HG02852 (cell line): ENCODE measurements around the gene TMEM129.

Experiments used
- ATAC-seq: cut with Tn5 transposase; IDR thresholded peaks from one replicate; pipeline ENCODE4 v1.9.1; 2021; ENCODE audit warnings: mild to moderate bottlenecking, moderate library complexity; ENCODE audit not compliant: unreplicated experiment

Gene TMEM129, protein sequence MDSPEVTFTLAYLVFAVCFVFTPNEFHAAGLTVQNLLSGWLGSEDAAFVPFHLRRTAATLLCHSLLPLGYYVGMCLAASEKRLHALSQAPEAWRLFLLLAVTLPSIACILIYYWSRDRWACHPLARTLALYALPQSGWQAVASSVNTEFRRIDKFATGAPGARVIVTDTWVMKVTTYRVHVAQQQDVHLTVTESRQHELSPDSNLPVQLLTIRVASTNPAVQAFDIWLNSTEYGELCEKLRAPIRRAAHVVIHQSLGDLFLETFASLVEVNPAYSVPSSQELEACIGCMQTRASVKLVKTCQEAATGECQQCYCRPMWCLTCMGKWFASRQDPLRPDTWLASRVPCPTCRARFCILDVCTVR

DNA sequence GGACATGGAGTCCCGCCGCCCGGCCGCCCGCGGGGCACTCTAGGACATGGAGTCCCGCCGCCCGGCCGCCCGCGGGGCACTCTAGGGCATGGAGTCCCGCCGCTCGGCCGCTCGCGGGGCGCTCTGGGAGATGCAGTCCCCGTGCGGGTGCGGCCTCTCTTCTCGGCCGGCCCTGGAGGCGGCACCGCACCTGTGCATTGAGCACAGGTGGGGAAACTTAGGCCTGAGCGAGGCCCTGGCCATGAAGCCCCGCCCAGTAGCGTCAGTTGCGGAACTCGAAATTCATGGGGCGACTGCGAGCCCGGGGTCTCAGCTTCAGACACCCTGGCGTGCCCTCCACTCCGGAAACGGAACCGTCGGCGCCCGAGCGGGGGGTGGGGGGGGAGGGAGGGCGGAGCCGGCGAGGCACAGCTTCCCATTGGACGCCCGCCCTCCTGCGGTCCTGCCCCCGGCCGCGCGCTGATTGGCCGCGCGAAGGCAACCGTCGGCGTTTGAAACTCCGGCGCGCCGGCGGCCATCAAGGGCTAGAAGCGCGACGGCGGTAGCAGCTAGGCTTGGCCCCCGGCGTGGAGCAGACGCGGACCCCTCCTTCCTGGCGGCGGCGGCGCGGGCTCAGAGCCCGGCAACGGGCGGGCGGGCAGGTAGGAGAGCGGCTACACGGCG lies at the start of gene TMEM129, which contains the start of gene TACC3:
Gene TMEM129, minus strand, starts transcription at position 321 of the 663 bp plus-strand sequence. CDS start 486 bp downstream, outside the sequence.
Gene TACC3, plus strand, starts transcription at position 519 of the 663 bp plus-strand sequence. CDS start 1,901 bp downstream, outside the sequence.
- peak; percentile 81 for ATAC-seq

DNA sequence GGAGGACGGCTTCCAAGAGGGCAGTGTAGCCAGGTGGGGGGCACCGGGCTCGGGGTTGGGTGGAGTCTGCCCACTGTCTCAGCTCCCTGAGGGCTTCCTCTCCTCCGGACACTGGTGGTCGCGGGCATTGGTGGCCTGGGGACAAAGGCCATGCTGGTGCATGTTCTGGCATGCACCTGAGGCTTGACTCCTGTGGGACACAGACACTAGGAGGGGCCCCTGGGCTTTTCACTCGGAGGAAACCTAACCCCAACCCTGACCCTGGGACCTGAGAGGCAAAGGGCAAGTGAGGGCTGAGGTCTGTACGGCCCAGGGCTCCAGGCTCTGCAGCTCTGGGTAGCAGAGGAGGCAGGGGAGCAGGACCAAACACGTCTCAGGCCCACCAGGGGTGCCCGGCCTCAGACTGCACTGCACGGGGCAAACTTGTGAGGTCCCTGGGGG lies 49.7 kb upstream of the TMEM129 start:
- no peak for ATAC-seq

DNA sequence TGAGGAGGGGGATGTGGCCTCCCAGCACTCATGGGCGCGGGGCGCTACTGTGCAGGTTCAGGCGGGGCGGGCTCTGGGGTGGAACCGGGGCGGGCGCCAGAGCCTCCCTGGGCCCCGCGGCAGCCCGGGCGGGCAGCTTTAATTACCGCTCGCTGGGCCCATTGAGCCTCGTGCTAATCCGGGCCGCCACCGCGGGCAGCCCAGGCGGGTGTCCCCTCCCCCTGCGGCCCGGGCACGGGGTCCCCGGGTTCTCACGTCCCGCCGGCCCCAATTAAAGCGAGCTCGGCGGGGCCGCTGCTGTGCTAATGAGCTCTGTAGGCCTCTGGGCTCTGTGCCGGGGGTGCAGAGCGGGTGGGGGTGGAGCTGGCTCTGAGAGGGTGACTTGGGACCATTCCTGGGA lies 49.1 kb upstream of the TMEM129 start:
- no peak for ATAC-seq

DNA sequence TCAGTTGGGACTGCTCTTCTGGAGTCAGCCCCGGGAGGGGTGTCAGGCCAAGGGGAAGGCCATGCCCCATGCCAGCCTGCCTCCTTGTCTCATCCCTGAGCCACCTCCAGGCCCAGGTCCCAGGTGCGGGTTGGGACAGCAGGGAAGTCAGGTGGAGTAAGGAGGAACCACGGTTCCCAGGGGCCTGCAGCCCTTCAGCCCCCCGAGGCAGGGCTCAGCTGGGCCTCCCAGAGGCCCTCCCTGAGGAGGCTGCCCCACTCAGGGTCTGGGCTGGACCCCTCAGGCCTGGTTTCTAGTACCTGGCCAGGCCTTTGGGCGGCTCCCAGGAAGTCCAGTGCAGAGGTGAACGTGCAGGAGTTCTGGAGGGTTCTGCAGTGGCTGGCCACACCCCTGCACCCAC lies 48.6 kb upstream of the TMEM129 start:
- no peak for ATAC-seq

DNA sequence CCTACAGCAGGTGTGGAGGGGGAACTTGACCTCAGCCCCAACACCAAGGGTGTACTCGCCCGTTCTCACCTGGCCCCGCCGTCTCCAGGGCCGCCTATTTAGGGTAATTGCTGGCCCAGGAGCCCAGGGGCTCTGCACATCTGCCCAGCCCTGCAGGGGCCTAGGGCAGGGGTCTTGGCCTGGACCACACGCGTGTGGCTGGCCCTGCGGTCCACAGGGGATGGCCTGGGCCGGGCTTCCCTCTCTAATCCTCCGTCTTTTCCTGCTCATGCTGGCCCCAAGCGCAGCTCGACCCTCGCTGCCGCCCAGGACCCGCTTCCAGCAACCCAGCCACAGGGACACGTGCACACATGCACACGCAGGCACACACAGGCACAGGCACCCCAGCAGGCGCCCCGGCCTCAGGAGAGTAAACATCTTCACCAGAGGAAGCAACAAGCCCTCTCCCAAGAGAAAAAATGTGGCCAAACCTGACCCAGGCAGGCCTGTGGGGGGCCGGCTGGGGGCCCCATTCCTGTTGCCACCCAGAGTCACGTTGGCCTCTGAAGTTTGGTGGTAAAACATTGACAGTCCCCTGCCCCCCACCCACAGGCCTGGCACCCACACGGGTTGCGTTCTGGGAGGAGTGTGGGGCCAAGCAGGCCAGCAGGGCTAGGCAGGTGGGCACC lies 47.4 kb upstream of the TMEM129 start:
- no peak for ATAC-seq

DNA sequence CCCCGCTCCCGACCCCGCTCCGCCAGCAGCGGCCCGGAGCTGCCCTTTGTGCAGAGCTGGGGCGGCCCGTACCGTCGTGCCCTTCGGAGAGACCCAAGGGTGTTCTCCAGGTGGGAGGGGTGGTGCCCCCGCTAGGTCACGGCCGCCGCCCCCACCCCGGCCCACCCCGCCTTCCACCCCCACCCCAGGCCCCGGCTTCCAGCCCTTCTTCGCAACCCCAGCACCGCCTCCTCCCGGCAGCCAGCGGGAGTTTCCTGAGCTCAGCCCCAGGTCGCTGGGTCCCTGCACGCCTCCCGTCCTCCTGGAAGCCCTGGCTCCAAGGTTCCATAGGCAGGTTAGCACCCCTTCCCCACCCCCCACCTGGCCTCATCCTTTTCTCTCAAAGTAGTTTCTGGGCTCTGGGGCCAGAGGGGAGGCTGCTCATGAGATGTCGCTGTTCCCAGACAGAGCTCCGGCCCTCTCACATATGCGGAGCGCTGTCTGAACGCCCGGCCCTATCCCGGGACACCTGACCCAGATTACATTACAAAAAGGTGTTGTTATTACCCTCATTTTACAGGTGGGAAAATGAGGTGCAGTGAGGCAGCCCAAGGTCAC lies 46.7 kb upstream of the TMEM129 start:
- no peak for ATAC-seq

DNA sequence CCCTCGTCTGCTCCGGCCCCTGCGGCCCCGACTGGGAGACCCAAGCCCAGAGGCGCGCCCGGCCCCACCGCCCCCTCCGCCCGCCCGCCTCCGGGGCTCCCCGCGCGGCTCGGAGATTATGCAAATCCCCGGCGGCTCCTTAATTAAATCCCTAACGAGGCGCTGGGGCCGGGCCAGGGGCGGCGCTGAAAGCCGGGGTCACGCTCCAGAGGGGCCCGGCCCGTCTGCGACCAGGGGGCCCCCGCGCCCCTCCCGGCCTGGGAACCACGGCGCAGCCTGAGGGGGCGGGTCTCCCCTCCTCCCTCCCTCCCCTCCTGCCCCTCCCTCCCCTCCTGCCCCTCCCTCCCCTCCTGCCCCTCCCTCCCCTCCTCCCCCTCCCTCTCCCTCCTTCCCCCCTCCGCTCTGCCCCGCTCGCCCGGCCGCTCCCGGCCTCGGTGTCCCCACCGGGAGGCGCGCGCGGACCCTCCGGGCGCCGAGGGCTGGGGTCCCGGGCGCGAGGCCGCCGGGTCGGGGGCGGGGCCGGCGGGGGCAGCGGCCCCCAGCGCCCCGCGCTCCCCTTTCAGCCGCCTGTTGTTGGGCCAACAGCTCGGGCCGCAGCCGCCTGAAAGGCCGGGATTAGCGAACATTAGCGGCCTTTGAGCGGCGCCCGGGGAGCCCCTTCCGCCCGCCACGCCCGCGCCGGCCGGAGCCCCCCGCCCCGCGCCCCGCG lies 46.1 kb upstream of the TMEM129 start:
- ATAC-seq: no peak

DNA sequence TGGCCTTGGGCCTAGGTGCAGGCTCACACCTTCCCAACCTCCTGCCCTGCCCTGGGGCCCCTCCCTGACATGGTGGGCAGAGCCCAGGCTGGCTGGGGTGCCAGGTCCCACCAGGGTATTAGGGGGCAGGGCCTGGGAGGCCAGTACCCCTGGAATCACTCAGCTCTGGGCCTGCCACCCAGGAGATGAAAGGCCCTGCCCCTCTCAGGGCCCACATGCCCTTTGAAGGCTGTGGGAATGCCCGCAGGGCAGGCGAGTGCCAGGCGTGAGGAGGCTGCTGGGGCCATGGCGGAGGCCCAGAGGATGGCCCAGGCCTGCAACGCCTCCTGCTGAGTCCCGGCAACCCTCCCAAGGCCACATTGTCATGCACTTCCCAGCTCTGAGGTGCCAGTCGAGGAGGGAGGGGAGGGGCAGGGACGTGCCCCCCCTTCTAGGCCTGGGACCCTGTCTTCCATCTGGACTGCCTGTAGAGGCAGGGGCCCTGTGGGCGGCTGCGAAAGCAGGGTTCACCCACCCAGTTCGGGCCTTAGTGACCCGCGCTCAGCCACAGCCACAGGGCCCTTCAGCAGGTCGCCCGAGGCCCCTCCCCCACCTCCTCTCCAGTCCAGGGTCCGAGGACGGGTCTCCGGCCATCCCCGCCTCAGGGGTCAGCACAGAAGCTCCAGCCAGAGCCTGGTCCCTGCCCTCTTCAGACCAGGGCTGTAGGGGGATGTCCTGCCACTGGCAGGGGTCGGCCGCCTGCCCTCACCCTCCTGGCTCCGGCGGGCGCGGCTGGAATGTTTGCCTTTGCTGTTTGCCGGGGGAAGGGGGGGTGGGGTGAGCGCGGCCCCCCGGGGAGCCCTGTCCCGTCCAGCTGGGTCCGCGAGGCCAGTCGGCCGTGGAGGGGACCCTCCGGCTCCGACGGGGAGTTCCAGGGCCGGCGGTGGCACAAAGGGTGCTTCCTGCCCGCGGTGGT lies 45.3 kb upstream of the TMEM129 start:
- no peak for ATAC-seq

DNA sequence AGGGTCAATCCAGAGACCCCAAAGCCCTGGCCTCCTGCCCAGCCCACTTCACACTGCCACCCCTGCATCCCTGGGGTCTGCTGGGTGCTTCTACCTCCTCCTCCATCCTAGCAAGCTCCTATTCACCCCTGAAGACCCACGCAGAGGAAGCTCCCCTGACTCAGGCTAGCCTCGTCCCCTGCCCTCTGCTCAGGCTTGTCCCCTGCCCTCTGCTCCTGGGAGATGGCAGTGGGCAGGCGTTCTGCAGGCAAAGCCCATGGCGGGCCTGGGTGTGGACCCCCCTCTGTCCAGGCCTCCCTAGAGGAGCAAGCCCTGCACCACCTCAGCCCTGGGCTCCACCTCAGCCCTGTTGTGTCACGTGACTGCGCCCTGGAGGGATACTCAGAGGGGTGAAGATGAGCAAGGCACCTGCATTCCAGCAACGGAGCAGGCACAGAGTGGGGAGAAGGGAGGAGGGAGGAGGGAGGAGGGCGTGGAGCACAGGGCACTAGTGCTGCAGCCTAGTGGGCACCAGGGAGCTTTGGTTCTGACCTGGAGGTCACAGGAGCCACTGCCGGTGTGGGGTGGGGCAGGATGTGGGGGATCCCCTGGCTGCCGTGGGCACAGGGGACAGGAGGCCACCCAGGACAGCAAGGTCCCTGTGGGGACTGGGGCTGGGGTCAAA lies 44.4 kb upstream of the TMEM129 start:
- ATAC-seq: no peak

DNA sequence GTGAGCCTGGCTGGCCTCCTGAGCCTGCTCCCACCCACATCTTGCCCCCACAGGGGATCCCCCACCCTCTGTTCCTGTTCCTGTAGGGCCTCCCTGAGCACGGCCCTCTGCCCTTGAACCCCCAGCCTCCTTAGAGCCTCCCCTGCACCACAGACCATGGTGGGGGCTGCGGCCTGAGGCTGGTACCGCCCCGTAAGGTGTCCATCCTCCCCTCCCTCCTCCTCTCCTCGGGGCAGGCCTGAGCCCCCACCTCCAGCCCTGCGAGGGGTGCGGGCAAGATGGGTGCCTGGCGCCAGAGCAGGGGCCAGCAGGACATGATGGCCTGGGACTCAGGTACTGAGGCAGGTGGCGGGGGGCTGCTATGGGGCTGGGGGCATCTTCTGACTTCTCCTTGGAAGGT lies 43.5 kb upstream of the TMEM129 start:
- ATAC-seq: no peak

DNA sequence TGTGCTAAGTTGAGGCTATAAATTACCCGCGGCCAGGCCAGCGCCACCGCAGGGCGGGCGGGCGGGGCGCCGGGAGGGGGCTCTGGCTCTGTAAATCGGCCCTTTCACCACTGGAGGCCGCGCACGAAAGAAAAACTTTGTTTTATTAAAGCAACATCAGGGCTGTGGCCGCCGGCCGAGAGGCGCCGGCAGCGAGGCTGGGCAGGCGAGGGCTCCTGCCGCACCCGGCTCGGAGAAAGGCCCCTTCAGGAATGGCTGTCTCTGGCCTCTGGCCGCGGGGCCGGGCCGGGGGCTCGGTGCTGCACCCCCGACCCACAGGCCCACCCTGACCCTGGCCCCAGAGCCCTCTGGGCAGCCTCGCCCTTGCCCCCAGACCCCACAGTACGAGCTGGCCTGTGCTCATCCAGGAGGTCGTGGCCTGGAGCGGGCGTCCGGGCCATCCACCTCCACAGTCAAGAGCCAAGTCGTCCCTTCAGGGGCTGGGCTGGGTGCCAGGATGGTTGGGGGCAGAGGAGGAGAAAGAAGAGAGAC lies 42.5 kb upstream of the TMEM129 start:
- no peak for ATAC-seq

DNA sequence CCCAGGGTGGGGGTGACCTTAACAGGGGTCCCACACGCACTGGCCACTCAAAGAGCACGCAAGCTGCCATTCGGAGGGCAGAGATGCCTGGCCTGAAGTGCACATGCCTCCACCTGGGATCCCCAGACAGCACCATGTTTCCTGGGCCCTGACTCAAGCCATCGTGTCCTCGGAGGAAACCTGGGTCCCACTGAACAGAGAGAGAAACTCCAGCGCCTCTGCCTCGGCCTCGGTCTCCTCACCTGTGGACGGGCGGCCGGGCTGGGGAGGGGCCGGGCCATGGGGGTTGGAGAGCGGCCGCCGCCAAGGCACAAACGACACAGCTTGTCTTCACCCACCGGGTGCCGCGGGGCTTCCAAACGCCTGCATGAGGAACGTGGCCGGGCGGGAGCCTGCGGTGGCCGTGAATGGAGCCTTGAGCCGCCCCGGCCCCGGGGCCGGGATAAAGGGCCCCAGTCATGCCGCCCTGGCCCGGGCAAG lies 42.0 kb upstream of the TMEM129 start:
- ATAC-seq: no peak

DNA sequence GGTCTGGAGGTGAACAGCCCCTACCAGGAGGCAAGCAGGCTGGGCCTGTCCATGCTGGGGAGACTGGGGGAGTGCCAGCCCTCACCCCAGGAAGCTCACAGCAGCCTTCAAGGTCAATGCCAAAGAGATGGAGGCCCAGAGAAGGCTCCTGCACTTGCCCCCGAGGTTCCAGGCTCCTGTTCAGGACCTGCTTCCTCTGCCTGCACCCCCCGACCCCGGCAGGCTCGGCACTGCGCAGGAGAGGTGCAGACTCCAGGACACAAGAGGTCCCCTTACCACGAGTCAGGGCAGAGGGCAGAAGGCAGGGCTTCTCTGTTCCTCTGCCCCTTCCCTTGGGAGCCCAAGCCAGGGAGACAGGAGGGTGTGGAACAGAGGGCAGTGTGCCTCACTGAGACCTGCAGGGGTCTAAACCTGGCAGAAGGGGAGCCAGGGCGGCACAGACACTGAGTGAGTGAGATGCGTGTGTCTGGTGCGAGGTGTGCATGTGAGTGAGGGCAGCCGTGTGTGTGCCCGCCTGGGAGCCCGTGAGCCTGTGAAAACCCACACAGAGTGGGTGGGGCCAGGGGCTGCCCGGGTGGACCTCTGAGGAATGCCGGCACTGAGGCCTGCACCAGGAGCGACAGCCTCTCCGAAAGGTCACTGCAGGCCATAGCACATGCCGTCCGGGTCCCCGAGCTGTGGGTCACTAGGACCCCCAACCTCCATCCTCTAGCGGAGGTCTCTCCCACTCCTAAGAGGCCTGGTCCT lies 41.3 kb upstream of the TMEM129 start:
- no peak for ATAC-seq

DNA sequence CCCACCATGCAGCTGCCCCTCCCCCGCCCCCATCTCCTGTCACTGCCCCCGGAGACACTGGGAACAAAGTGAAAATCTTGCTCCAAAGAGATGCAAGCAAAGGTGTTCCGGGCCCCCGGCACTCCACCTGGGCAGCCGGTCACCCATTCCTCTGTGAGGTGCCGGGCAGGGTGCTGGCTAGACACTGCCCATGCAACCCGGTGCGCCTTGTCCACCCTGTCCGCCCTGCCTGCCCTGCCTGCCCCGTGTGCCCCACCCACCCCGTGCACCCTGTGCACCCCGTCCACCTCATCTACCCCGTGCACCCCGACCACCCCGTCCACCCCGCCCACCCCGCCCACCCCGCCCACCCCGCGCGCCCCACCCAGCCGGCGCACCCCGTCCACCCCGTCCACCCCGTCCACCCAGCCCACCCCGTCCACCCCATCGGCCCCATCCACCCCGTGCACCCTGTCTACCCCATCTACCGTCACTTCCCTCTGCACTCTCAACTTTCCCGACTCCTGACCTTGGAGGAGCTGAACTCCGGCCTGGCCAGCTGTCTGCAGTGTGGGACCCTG lies 40.1 kb upstream of the TMEM129 start:
- ATAC-seq: no peak

DNA sequence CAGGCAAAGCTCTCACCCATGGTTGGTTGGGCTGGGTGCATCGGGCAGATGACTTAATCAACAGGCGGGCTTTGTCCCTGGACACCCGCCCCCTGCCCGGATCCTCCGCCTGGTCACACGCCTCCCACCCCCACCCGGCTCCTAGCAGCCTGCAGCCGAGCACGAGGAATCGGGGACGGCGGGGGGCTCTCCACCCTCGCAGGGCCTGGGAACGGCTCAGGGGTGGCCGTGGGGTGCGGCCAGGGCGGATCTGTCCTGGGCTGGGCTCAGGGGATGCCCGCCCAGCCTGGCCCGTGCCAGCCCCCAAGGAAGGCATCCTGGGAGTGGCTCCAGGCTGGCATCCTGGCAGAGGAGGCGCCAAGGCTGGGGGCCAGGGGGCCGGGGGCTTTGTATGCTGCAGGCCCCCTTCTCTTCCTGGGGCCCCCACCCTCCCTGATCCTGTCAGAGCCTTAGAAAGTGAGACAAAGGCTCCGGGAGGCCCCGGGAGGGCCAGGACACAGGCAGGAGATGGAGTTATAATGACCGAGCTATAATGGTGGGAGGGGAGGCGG lies 39.5 kb upstream of the TMEM129 start:
- no peak for ATAC-seq

DNA sequence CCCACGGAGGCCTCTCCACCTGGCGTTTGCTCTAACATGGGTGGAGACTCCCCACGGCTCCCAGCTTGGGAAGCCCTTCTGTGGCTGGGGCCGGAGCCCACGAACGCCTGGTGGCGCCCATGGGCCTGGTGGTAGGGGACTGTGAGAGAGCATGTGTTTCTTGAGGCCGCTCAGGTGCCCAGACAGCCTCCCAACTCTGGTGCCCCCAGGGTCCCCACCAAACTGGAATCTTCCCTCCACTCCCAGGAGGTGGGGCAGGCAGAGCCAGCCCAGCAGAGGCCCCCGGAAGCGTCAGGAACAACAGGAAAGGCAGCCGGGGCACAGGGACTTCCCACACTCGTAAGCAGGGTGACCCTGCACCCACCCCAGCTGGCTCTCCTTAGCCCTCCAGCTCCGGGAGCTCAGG lies 38.7 kb upstream of the TMEM129 start:
- ATAC-seq: no peak

DNA sequence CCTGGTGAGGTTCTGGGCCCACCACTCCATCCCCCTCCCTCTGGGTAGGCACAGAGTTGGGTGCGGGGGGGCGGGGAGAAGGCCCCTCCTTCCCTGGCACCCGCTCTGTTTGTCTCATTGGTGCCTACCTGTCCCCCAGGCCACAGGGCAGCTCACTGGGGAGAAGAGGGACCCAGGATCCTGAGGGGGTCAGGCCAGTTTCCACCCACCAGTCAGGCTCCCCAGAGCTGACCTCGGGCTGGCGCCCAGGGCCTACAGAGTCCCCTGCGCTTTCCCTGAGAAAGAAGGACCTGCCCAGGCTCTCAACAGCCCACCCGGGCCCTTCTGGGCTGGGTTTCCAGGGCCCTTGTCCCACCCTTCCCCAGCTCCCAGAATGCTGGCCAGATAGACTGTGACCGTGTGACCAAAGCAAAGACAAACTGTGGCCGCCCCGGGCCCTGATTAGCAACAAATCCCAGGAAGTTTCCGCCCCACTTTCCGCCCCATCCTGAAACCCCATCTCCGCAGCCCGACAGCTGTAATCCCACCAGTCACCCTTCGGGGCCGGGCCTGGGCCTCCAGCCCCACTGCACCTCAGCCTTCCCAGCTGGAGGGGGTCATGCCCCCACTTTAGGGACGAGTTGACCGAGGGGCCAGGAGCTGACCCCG lies 38.2 kb upstream of the TMEM129 start:
- ATAC-seq: no peak
